ENCODE results near the gene ETV5.

ETV5 gene

GRCh38 chr3:186094696-186095425, 14.0 kb downstream of the ETV5 start:
- no peak for DNase-seq

- no peak for DNase-seq
Measured at GRCh38 chr3:186094271-186094670, 14.6 kb downstream of the ETV5 start.

GRCh38 chr3:186093271-186093900, 15.5 kb downstream of the ETV5 start:
- DNase-seq: no peak

DNA sequence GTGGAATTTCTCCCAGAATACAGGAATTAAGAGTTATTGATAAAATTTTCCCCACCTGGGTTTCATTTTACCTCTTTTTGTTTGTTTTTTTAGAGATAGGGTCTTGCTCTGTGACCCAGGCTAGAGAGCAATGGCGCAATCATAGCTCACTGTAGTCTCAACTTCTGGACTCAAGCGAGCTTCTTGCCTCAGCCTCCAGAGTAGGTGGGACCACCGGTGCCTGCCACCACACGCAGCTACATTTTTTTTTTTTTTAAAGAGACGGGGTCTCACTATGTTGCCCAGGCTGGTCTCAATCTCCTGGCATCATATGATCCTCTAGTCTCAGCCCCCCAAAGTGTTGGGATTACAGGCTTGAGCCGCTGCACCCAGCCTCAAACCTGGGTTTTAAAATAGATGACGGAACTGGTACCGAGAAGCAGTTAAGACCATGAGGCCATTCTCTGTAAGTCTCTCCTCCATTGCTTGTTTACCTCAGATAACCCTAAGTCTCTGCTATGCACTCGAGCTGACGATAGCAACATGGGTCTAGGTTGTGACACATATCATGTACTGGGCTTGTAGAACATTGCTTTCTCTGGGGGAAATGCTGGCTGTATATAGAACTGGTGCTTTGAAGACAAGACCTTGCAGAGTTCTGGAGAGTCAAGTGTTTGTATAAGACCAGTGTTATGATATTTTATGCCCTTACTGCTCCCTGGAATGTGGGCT, 16.4 kb downstream of the ETV5 start:
- no peak for DNase-seq

DNA sequence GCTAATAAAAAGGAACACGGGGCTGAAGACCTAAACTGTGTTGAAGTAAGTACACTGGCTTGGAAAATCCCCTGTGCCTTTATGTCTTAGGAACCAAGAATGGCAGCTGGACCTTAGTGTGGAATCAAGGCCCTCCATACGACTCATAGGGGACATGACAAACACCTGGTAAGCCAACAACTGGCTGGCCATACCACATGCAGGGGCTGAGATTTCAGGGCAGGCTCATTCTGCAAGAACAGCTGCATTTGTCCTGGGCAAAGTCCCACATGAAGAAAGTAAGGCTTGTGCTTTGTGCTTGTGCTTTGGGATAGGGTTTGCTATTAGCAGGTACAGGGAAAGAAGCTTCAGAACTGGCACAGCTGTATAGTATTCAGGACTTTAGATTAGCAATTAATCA, 18.0 kb downstream of the ETV5 start:
- no peak for DNase-seq

DNA sequence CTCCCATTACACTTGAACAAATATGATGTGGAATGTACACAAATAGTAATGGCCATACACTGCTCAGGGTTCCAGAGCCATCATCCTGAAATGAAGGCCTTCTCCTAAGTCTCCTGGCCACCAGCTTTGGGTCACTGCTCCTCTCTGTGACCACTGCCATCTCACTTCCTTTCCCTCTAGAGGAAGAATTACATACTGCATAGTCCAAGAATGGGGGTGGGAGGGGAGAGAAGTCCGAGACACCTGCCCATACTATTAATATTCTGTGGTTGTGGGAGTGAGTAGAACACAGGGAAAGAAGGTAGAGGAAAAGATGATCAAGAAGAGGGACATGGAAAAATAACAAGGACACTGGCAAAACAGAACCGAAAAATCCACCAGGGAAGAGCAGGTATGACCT, 20.6 kb downstream of the ETV5 start:
- DNase-seq: no peak

GRCh38 chr3:186084264-186084663, 24.6 kb downstream of the ETV5 start:
- no peak for DNase-seq

DNA sequence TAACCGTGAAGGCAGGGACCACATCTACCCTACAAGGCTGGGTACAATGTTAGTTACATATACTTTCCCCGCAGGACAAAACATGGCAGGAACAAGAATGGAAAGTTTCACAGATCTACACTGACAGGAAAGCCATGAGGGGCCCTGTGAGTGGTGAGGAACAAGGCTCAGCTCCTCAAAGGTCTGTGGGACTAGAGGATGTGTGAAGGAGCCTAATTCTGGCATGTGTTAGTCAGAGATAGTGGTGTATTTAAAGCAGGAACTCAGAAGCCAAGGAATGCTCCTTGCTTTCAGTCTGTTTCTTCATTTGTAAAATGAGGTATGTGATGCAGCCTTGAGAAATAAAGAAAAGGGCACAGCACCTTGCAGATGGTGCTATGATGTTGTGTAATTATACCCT, 25.1 kb downstream of the ETV5 start:
- no peak for DNase-seq

- DNase-seq: no peak
Measured at GRCh38 chr3:186082150-186082549, 26.7 kb downstream of the ETV5 start.

DNA sequence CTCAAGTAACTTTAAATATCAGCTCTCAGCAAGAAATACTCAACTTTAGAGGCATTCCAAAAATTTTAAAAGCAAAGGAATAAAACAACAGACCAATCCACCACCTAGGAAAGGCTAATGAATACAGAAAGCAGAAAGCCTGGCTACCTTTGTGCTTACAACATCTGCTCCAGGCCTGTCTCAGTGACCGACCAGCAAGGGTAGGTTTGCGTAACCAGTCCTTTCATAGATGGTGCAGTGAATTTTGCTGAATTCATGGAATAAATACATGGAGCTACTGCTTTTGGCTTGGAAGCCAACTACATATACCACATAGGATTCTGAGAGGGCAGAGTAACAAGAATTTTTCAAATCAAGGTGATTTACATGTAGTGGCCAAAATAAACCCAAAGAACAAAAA, 27.2 kb downstream of the ETV5 start:
- DNase-seq: no peak

GRCh38 chr3:186080849-186081438, 27.9 kb downstream of the ETV5 start:
- no peak for DNase-seq

- no peak for DNase-seq
Measured at GRCh38 chr3:186079925-186080324, 29.0 kb downstream of the ETV5 start.

DNA sequence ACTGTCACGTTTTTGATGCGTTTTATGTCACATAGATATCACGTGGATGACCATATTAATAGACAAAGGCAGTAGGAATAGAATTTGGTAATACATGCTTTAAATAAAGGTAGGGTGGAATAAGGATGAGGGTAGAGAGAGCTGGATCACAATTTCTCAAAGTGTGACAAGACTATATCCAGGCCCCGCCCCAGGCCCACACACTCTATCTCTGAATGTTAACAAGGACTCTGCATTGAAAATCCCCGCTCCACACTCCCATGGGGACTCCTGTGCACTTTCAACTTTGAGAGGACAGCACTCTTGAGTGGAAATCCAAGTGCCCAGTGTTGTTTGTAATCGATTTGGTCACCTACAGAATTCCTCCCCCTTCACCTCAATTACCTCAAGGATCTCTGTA, 31.4 kb downstream of the ETV5 start:
- DNase-seq: no peak

DNA sequence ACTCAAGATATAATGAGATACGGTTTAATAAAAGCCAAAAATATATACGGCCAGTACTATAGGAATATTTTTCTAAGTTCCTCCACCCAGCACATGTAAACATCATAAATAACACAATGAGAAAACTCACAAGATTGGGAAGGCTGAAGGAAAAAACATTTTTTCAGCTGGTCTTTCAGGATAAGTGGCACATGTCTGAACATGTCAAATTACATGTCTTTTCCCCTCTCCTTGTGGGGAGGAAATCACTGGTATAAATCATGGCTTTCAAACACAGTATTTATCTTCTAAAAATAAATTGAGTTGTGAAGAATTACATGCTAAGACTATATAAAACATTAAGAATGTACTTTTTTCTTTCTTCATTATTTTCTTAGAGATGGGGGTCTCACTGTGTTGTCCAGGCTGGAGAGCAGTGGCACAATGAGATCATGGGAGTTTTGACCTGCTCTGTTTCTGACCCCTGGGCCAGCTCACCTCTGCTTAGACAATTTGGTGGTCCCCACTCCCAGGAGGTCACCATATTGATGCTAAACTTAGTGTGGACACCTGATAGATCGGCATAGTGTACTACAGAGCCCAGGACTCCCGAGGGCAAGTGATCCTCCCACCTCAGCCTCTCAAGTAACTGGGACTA, 32.8 kb downstream of the ETV5 start:
- no peak for DNase-seq

DNA sequence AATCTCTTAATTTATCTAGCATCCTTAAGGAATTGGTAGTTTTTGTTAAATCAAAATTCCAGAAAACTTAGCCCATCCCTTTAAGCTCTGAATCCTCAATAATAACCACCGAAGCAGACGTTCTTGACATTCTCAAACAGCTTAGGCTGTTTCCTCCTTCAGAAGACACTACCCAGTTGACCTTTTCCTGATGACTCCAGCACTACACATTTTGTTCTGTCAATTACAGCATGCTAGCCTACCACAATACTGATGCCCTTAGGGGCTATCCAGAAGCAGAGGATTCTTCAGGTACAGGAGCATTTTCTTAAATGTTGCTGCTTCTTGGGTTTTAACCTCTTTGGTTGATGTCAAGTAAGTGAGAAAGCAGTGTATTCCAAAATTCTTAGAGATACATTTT, 33.4 kb downstream of the ETV5 start:
- DNase-seq: no peak

DNA sequence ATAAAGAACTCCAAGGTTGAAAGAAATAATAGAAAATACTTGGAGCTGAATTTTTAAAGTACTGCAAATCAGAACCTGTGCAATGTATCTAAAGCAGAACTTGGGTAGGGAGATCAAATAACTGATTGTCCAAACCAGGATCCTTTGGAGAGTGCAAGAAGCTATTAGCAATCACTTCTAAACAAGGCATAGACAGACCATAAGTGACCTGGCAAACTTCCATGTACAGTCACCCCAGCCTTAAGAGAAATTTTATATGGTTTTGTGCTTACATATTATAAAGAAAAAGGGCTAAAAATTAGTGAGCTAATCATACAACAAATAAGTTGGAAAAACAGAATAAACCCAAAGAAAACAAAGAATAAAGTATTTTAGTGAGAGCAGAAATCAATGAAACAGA, 35.2 kb downstream of the ETV5 start:
- no peak for DNase-seq

- no peak for DNase-seq
Measured at GRCh38 chr3:186070996-186071395, 37.9 kb downstream of the ETV5 start.

GRCh38 chr3:186070550-186070949, 38.3 kb downstream of the ETV5 start:
- no peak for DNase-seq

DNA sequence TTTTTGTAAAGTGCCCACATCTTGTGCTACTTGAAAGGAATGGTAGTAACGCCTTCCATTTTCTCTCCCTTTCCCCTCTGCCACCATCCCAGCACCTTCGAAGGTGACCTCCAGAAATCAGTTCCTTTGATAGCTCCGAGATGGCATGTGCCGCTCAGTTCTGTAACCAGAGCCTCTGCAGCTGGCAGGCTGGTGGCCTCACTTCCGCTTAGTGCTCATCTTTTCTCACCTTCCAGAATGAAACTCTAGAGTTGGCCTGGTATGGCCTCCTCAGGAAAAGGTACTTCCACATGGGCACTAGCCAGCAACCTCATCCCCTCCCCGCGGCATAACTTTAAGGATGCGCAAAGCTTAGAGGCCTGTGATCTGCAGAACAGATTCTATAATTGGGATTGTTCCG, 38.8 kb downstream of the ETV5 start:
- no peak for DNase-seq

- DNase-seq: no peak
Measured at GRCh38 chr3:186069199-186069598, 39.7 kb downstream of the ETV5 start.

- no peak for DNase-seq
Measured at GRCh38 chr3:186068243-186068552, 40.7 kb downstream of the ETV5 start.

DNA sequence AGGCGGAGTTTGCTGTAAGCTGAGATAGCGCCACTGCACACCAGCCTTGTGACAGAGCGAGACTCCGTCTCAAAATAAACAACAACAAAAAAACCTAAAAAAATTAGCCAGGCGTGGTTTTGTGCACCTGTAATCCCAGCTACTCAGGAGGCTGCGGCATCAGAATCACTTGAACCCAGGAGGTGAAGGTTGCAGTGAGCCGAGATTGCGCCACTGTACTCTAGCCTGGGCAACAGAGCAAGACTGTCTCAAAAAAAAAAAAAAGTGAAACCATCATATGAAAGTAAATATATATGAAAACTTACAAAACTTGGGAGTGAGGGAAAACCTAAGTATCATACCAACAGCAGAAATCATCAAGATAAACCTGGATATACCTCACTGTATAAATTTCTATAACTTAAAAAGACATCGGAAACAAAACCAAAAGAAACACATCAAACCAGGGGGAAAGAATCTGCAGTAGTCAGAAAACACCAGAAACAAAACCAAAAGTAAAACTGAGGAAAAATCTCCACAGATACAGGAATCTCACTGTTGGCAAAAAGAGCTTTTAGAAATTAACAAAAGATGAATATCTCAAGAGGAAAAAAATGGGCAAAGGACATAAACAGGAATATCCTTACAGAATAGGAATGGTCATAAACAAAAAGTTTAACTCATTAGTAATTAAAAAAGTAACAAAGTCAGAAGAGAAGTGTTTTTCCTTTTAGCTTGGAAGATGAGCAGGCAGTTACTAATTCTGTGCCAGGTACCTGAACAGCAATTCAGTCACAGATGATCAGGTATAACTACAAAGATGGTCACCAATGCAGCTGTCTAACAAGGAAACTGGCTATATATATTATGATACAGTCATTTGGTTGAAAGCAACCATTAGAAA, 41.3 kb downstream of the ETV5 start:
- DNase-seq: no peak

GRCh38 chr3:186060222-186060621, 48.7 kb downstream of the ETV5 start:
- no peak for DNase-seq

Data from COR-L47 (cell line).